ENCODE data around the gene NFAT5.

Gene NFAT5

DNA sequence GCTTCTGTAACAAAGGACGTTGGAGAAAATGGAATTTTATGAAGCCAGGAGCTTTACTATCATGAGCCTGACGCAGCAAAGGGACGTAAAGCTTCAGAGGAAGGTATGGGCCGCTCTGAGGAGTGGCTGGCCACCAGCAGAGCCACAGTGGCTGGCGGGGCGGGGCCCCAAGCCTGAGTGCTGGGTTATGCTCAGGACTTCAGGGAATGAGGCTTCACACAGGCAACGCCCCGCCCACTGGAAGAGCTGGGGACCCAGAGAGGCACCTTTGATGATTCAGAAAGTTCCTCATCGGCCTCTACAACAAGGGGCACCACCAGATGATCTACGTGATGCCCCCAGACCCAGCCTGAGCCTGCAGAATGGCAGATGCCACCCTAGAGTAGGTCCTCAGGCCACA, 180.2 kb downstream of the NFAT5 start:
- ATAC-seq, result no peak

DNA sequence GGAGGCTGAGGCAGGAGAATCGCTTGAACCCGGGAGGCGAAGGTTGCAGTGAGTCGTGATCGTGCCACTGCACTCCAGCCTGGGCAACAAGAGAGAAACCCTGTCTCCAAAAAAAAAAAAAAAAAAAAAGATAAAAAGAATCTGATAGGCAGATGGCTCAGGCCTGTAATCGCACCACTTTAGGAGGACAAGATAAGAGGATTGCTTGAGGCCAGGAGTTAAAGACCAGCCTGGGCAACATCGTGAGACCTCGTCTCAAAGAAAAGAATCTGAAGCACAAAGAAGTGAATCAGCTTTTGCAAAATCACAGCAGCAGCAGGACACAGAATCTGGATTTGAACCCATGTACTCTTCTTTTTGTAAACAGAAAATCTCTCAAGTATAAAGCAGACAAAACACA, 181.3 kb downstream of the NFAT5 start:
- ATAC-seq, result no peak

DNA sequence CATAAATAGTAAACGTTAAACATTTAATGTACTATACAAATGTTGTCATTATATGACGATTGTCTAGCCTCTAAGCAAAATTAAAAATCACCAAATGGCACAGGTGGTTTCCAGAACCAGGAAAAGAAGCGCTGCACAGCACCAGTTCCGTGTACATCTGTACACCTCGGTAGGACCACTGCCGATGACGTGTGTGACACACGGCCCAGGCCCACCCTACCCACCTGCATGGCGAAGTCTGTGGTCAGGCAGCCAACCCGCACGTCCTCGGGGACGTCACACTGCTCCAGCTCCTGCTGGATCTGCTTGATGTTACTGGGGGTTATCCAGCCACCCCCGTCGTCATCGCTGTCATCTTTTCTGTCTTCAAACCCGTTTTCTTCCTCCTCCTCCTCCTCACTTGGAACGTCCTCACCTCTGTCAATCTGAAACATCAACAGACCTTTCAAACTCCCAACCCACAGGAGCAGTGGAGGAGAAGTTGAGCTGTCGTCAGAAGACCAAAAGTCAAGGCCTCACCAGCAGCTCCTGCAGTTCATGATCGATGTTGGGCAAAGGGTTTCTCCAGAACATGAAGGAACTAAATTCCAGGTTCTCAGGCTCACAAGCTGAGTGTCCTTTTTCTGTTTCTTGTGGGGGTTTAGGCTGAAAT, 183.1 kb downstream of the NFAT5 start:
- no peak for ATAC-seq

DNA sequence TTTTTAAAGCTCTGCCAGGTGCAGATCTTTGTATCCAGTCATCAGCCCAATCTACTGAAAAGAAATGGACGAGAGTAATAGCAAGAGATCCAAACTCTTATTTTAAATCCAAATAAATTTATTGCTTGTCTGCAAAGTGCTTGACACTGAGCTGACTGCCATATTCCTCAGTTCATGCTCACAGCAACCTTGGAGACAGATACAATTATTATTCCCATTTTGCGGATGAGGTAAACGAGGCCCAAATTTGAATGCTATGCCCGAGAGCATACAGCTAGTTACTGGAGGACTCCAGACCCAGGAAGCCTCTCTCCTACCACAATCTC, 188.3 kb downstream of the NFAT5 start:
- no peak for ATAC-seq

Data from activated CD4-positive, CD25-positive, alpha-beta regulatory T cell treated with anti-CD3 and anti-CD28 coated beads, Interleukin-2, amount 50 U/mL, for 24 hours (primary cell).